GM12878 (cell line): ENCODE data around the gene STK32B. TPM values are rescaled to one million over a fixed set of nuclear protein-coding genes. Genes with fewer than 3 reads are reported as not detected.

Source experiments
- ATAC-seq: fragments of 200-7000 bp; cut with Tn5 transposase; 3 replicates; pipeline ENCODE4 v1.9.1; 2020; ENCODE audit warnings: mild to moderate bottlenecking, moderate library complexity
- BruUV-seq: library from RNA; stranded (reverse); fragments of 400-500 nt; replicated peaks from 2 replicates; lab custom pipeline; 2021; lab: Mats Ljungman, UMichigan
- CTCF ChIA-PET: fragments of 300-600 bp; sonication (Branson Sonifier 250); formaldehyde crosslinking; extraction: SDS; loops from one replicate; lab custom pipeline; 2021; ENCODE audit warnings: inconsistent platforms; lab: Yijun Ruan, JAX
- POLR2A ChIA-PET: fragments of 350-600 bp; formaldehyde crosslinking; extraction: SDS; loops from one replicate; lab custom pipeline; 2021; ENCODE audit warnings: inconsistent platforms; lab: Charles Lee
- RAD21 ChIA-PET: fragments of 300-600 bp; sonication (Branson Sonifier 250); formaldehyde crosslinking; loops from one replicate; lab custom pipeline; 2023; ENCODE audit warnings: antibody characterized with exemption; ENCODE audit not compliant: unreplicated experiment; lab: Charles Lee
- SMC1A ChIA-PET: fragments of 300-600 bp; sonication (Branson Sonifier 250); formaldehyde crosslinking; loops from one replicate; lab custom pipeline; 2023; ENCODE audit not compliant: unreplicated experiment, uncharacterized antibody; lab: Charles Lee
- DNase-seq: peaks from one replicate; pipeline ENCODE4 v3.0.0-alpha.2; 2011; ENCODE audit warnings: low read depth, low spot score
- FAIRE-seq: peaks from 3 replicates; lab custom pipeline; 2011; peaks lifted over from hg19 to GRCh38; lab: Jason Lieb, UNC
- H2AFZ ChIP-seq: 2 replicates; pipeline ENCODE4 v1.6.0; 2011; ENCODE audit warnings: low read depth, low read length, control low read depth; ENCODE audit not compliant: control insufficient read depth
- H3K27ac ChIP-seq: 2 replicates; pipeline ENCODE4 v1.5.1; 2011; ENCODE audit warnings: control low read depth; ENCODE audit not compliant: control insufficient read depth, insufficient read depth
- H3K27me3 ChIP-seq, 2 experiments: replicated peaks in 1 of 2; 2 replicates each; pipeline versions ENCODE4 v1.6.0 to v1.6.1; 2011; ENCODE audit warnings: low read length in 1 of 2; ENCODE audit not compliant: control insufficient read depth in 2 of 2, insufficient read depth in 2 of 2
- H3K36me3 ChIP-seq, 2 experiments: 2 replicates each; pipeline ENCODE4 v1.5.1; 2011; ENCODE audit warnings: low read length in 1 of 2; ENCODE audit not compliant: control insufficient read depth in 2 of 2, insufficient read depth in 2 of 2
- H3K4me1 ChIP-seq: 2 replicates; pipeline ENCODE4 v1.6.1; 2011; ENCODE audit warnings: mild to moderate bottlenecking, low read length, moderate library complexity, mixed read lengths; ENCODE audit not compliant: control insufficient read depth, insufficient read depth
- H3K4me2 ChIP-seq: 2 replicates; pipeline ENCODE4 v1.6.0; 2011; ENCODE audit warnings: control low read depth; ENCODE audit not compliant: control insufficient read depth, insufficient read depth
- H3K4me3 ChIP-seq: fragments of 200-600 bp; sonication (generic); 2 replicates; pipeline ENCODE4 v1.5.1; 2016
- H3K79me2 ChIP-seq: 2 replicates; pipeline ENCODE4 v1.6.0; 2011; ENCODE audit warnings: low read length; ENCODE audit not compliant: control insufficient read depth, insufficient read depth
- H3K9ac ChIP-seq: 2 replicates; pipeline ENCODE4 v1.8.0; 2011; ENCODE audit warnings: low read length, control low read depth, mixed read lengths; ENCODE audit not compliant: control insufficient read depth, insufficient read depth
- H3K9me3 ChIP-seq: replicated peaks from 3 replicates; pipeline ENCODE4 v1.5.1; 2011; ENCODE audit warnings: mild to moderate bottlenecking, low read length; ENCODE audit not compliant: control insufficient read depth, insufficient read depth
- H4K20me1 ChIP-seq: 2 replicates; pipeline ENCODE4 v1.6.0; 2011; ENCODE audit not compliant: control insufficient read depth, insufficient read depth
- CEBPZ ChIP-seq: fragments of 150-350 bp; IDR thresholded peaks from 2 replicates; pipeline ENCODE4 v1.6.1; 2016; ENCODE audit warnings: low read depth, low read length
- E2F8 ChIP-seq: fragments of 450-650 bp; IDR thresholded peaks from 2 replicates; pipeline ENCODE4 v1.6.1; 2018; ENCODE audit warnings: mild to moderate bottlenecking, low read depth, moderate library complexity; ENCODE audit not compliant: partially characterized antibody
- ELK1 ChIP-seq: IDR thresholded peaks from 2 replicates; pipeline ENCODE4 v1.6.1; 2012; ENCODE audit warnings: low read depth, low read length, improper control_type of control experiment
- ESRRA ChIP-seq: IDR thresholded peaks from 2 replicates; pipeline ENCODE4 v1.6.1; 2012; ENCODE audit warnings: mild to moderate bottlenecking, low read length, improper control_type of control experiment
- HDAC2 ChIP-seq: fragments of 200-600 bp; sonication (generic); IDR thresholded peaks from 2 replicates; pipeline ENCODE4 v1.6.1; 2017
- NFIC ChIP-seq: IDR thresholded peaks from 2 replicates; pipeline ENCODE4 v1.6.1; 2012; ENCODE audit warnings: low read depth, mild to moderate bottlenecking, inconsistent platforms, low read length, moderate library complexity
- RCOR1 ChIP-seq: conservative IDR thresholded peaks from 2 replicates; pipeline ENCODE4 v1.6.1; 2012; ENCODE audit warnings: low read depth, low read length, improper control_type of control experiment
- TBL1XR1 ChIP-seq: IDR thresholded peaks from 2 replicates; pipeline ENCODE4 v1.6.1; 2012; ENCODE audit warnings: low read depth, low read length, improper control_type of control experiment
- ZNF24 ChIP-seq: fragments of 450-650 bp; IDR thresholded peaks from 2 replicates; pipeline ENCODE4 v1.6.1; 2017; ENCODE audit warnings: antibody characterized with exemption, mild to moderate bottlenecking
- WGBS: methylation state at CpG from one replicate; pipeline ENCODE4 v1.1.6; 2016; ENCODE audit warnings: low lambda C conversion rate; ENCODE audit not compliant: insufficient replicate concordance, insufficient coverage; ENCODE audit errors: missing lambda C conversion rate; 5-methylcytosine and 5-hydroxymethylcytosine counted together
- in situ Hi-C: fragments of 300-500 bp; cut with MboI; formaldehyde crosslinking; loops from 9 replicates; pipeline ENCODE4 v1.14.3; 2018; ENCODE audit warnings: mixed read lengths
- intact Hi-C: fragments of 100-400 bp; cut with micrococcal nuclease; formaldehyde crosslinking; loops from one replicate; pipeline ENCODE4 v1.14.2; 2022; ENCODE audit not compliant: unreplicated experiment
- polyA plus RNA-seq, 11 experiments: library from polyadenylated mRNA; depleted of rRNA in 4 of 11; unstranded in 6 of 11; stranded (reverse) in 5 of 11; fragments of >200 nt; fragmentation: Nextera tagmentation in 4 of 11; fragmentation: Illumina TruSeq in 1 of 11; extraction: Ambion mirVana in 4 of 11; extraction: Trizol in 1 of 11; gene quantifications; 1 replicate in 1 of 11; 2 replicates in 10 of 11; pipeline versions ENCODE4 v1.2.1 to v1.2.3, GENCODE V29; 2011 to 2016; ENCODE audit warnings: inconsistent platforms in 2 of 11, missing spikeins in 2 of 11, low read depth in 1 of 11
- total RNA-seq, 4 experiments: library from RNA; depleted of rRNA in 3 of 4; stranded (reverse); fragments of >200 nt in 3 of 4; fragmentation: Illumina TruSeq in 1 of 4; extraction: Trizol in 1 of 4; gene quantifications; 2 replicates each; pipeline versions ENCODE4 v1.2.1 to v1.2.3, GENCODE V29; 2013 to 2021

Gene STK32B
- total and polyA plus RNA-seq, 10 of the 15 experiments (the other 5 are each of a cell fraction or from before 2014, with no cell fraction given), result 0.04 to 0.12 (median 0.08) TPM; not detected in 7

GRCh38 chr4:5209862-5210261 is 158.6 kb downstream of the STK32B start:
- H3K36me3 ChIP-seq, result no peaks in the 10 kb centered on the region
- POLR2A ChIA-PET, result no interaction called here
- DNase-seq (no peak), FAIRE-seq (no peak), ATAC-seq (no peak)
- no peaks in the 10 kb centered on the region for H4K20me1 ChIP-seq
- H3K4me2 ChIP-seq, result no peak overlapping the region
- TF ChIP-seq NFIC (no peak), E2F8 (no peak), ESRRA (no peak), ZNF24 (no peak), CEBPZ (no peak), HDAC2 (no peak), TBL1XR1 (no peak), RCOR1 (no peak), ELK1 (no peak)
- H3K27ac ChIP-seq, result no peak overlapping the region
- in situ Hi-C loops (no loop called here), intact Hi-C loops (no loop called here)
- H3K9me3 ChIP-seq, result no peaks in the 10 kb centered on the region; the same call in 2 of the 3 replicates
- H3K4me3 ChIP-seq, result no peak overlapping the region
- WGBS, result 88% methylated on average over 1 of the region's 1 CpG
- BruUV-seq, result no TSS peak
- no peak overlapping the region for H2AFZ ChIP-seq
- no peaks in the 10 kb centered on the region for H3K4me1 ChIP-seq
- SMC1A ChIA-PET, result no interaction called here
- RAD21 ChIA-PET, result no interaction called here
- no peaks in the 10 kb centered on the region for H3K79me2 ChIP-seq
- H3K9ac ChIP-seq, result no peak overlapping the region
- H3K27me3 ChIP-seq, result no peaks in the 10 kb centered on the region
- CTCF ChIA-PET, result no interaction called here
